H1 (cell line): ENCODE data around the gene NFKBIZ. TPM values are rescaled to one million over a fixed set of nuclear protein-coding genes. Genes with fewer than 3 reads are reported as not detected.

ENCODE experiments used
- CBX5 ChIP-seq: fragments of 300-800, 300-1000 bp; sonication (generic); IDR thresholded peaks from 2 replicates; pipeline ENCODE4 v1.7.1; 2016; ENCODE audit warnings: antibody characterized with exemption, low read length, low read depth
- CHD7 ChIP-seq: fragments of 300-600 bp; sonication (generic); IDR thresholded peaks from 2 replicates; pipeline ENCODE4 v1.7.1; 2012; ENCODE audit warnings: low read length, moderate library complexity, mild to moderate bottlenecking, inconsistent platforms; ENCODE audit not compliant: insufficient replicate concordance
- CREB1 ChIP-seq: IDR thresholded peaks from 2 replicates; pipeline ENCODE4 v1.6.1; 2012; ENCODE audit warnings: inconsistent platforms
- MAFK ChIP-seq: IDR thresholded peaks from 2 replicates; pipeline ENCODE4 v1.6.1; 2012; ENCODE audit warnings: low read depth, mild to moderate bottlenecking, improper control_type of control experiment, low read length
- NRF1 ChIP-seq: IDR thresholded peaks from 2 replicates; pipeline ENCODE4 v1.6.1; 2011; ENCODE audit warnings: mild to moderate bottlenecking, low read depth, low read length, improper control_type of control experiment
- RBBP5 ChIP-seq: IDR thresholded peaks from 2 replicates; pipeline ENCODE4 v1.7.1; 2012; ENCODE audit warnings: low read depth, mild to moderate bottlenecking, inconsistent platforms, low read length, moderate library complexity, borderline replicate concordance
- YY1 ChIP-seq: IDR thresholded peaks from 2 replicates; pipeline ENCODE4 v1.6.1; 2011; ENCODE audit warnings: low read depth, mild to moderate bottlenecking, low read length
- polyA plus RNA-seq, 7 experiments: library from polyadenylated mRNA; depleted of rRNA in 3 of 7; stranded (reverse) in 5 of 7; unstranded in 2 of 7; fragments of >200 nt in 5 of 7; fragments of 200-250 nt in 2 of 7; gene quantifications; 1 replicate in 5 of 7; 2 replicates in 1 of 7; 4 replicates in 1 of 7; pipeline versions ENCODE4 v1.2.1 to v1.2.3, GENCODE V29; 2011 to 2013; ENCODE audit warnings: missing spikeins in 2 of 7, mixed read lengths in 2 of 7
- total RNA-seq: library from RNA; stranded (reverse); fragmentation: NEBNext Ultra II Directional; extraction: Animal tissue kit (Norgen Biotek cat#: 25700); gene quantifications from 2 replicates; pipeline ENCODE4 v1.2.1, GENCODE V29; 2021
- TF ChIP-seq, protein P1 (sequence below): IDR thresholded peaks from 2 replicates; pipeline ENCODE4 v1.6.1; 2011; ENCODE audit warnings: low read depth, mild to moderate bottlenecking, low read length; ENCODE audit not compliant: insufficient read depth
- TF ChIP-seq, protein P2 (sequence below), 3 experiments: IDR thresholded peaks; 1 replicate in 2 of 3; 2 replicates in 1 of 3; pipeline versions ENCODE4 v1.5.1 to v1.6.1; 2011; ENCODE audit warnings: low read length in 3 of 3, mild to moderate bottlenecking in 3 of 3, inconsistent platforms in 2 of 3, low read depth in 1 of 3, moderate library complexity in 1 of 3; ENCODE audit not compliant: insufficient read depth in 1 of 3; ENCODE audit errors: control extremely low read depth in 1 of 3

The NFKBIZ gene
- total and polyA plus RNA-seq, 2 of the 8 experiments (the other 6 are each of a cell fraction or from before 2014, with no cell fraction given): 7.2 to 24.5 TPM

DNA sequence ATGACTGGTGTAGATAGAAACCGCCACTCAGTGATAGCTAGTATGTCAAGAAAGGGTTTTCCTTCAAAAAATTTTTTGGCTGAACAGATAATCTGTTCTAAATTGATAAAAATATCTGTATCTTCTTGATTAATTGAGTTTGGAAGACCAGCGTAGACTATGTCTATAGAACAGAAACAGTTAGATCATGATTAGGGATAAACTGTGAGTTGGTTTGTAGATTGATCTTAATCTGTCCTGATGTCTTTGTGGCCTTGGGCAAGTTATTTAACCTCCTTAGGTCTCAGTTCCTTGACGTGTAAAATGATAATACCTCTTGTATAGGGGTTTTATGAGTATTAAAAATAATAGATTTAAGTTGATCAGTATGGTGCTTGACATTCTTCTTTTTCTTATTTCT, 4.7 kb downstream of the NFKBIZ start (continued):
- TF ChIP-seq CHD7: no peak
- TF ChIP-seq RBBP5: no peak
- TF ChIP-seq CREB1: no peak
- TF ChIP-seq NRF1: no peak
- TF ChIP-seq YY1: no peak
- TF ChIP-seq, protein P1, sequence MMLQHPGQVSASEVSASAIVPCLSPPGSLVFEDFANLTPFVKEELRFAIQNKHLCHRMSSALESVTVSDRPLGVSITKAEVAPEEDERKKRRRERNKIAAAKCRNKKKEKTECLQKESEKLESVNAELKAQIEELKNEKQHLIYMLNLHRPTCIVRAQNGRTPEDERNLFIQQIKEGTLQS: no peak
- TF ChIP-seq, protein P2, sequence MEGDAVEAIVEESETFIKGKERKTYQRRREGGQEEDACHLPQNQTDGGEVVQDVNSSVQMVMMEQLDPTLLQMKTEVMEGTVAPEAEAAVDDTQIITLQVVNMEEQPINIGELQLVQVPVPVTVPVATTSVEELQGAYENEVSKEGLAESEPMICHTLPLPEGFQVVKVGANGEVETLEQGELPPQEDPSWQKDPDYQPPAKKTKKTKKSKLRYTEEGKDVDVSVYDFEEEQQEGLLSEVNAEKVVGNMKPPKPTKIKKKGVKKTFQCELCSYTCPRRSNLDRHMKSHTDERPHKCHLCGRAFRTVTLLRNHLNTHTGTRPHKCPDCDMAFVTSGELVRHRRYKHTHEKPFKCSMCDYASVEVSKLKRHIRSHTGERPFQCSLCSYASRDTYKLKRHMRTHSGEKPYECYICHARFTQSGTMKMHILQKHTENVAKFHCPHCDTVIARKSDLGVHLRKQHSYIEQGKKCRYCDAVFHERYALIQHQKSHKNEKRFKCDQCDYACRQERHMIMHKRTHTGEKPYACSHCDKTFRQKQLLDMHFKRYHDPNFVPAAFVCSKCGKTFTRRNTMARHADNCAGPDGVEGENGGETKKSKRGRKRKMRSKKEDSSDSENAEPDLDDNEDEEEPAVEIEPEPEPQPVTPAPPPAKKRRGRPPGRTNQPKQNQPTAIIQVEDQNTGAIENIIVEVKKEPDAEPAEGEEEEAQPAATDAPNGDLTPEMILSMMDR (IDR thresholded peaks at IDR 0.05; ENCODE audit: control extremely low read depth in 1 of 3, insufficient read depth in 1 of 3, low read depth in 1 of 3, low read length in 3 of 3): no peak
- TF ChIP-seq MAFK: no peak
- no peak for TF ChIP-seq CBX5
